NOMO-1 (cell line): ENCODE results near the gene PPM1A.
A peak's percentile ranks its signal among the peaks of the same experiment; 100 is the strongest.
"Not testable (repeated sequence)": the region's sequence is repeated elsewhere in the genome, so short reads cannot be mapped to it uniquely, and the experiment has no call there.

Source experiments
- DNase-seq, 2 experiments: peaks; one replicate each; lab custom pipeline; 2025; ENCODE audit not compliant: unreplicated experiment in 2 of 2; lab: John Stamatoyannopoulos, UW

PPM1A gene

GRCh38 chr14:60317609-60318008 lies 68.6 kb downstream of the PPM1A start:
- no peak for DNase-seq

- DNase-seq, result not testable (repeated sequence)
Measured at GRCh38 chr14:60320860-60321259, 71.8 kb downstream of the PPM1A start.

- no peak for DNase-seq
Measured at GRCh38 chr14:60323199-60323896, 74.3 kb downstream of the PPM1A start.

- no peak for DNase-seq
Measured at GRCh38 chr14:60324837-60325236, 75.8 kb downstream of the PPM1A start.

- no peak for DNase-seq
Measured at GRCh38 chr14:60326274-60326673, 77.3 kb downstream of the PPM1A start.

GRCh38 chr14:60327447-60328331 lies 78.7 kb downstream of the PPM1A start:
- peak in 1 of 2 experiments; percentile 44 for DNase-seq

GRCh38 chr14:60328583-60328982 lies 79.6 kb downstream of the PPM1A start:
- DNase-seq, result no peak

GRCh38 chr14:60329274-60329673 lies 80.3 kb downstream of the PPM1A start:
- no peak for DNase-seq

GRCh38 chr14:60331201-60332045 lies 82.4 kb downstream of the PPM1A start:
- peak; percentile 71 to 73 for DNase-seq

GRCh38 chr14:60332046-60332399 lies 83.0 kb downstream of the PPM1A start:
- DNase-seq, result no peak

- no peak for DNase-seq
Measured at GRCh38 chr14:60332869-60333268, 83.8 kb downstream of the PPM1A start.

- no peak for DNase-seq
Measured at GRCh38 chr14:60339571-60339970, 90.5 kb downstream of the PPM1A start.

- no peak for DNase-seq
Measured at GRCh38 chr14:60343571-60344071, 94.6 kb downstream of the PPM1A start.

- DNase-seq, result no peak
Measured at GRCh38 chr14:60344751-60345150, 95.7 kb downstream of the PPM1A start.

GRCh38 chr14:60346706-60347105 lies 97.7 kb downstream of the PPM1A start:
- DNase-seq, result no peak

GRCh38 chr14:60348211-60348610 lies 99.2 kb downstream of the PPM1A start:
- DNase-seq, result no peak
